Measurements from ENCODE around the gene NCOR2. TPM values are rescaled to one million over a fixed set of nuclear protein-coding genes. Genes with fewer than 3 reads are reported as not detected.

NCOR2 gene
- 100 to 1,000 TPM; 201 to 248 TPM for total RNA-seq
- polyA plus RNA-seq, result 10 to 100 TPM; 39.1 to 48.2 TPM
- long read RNA-seq, donor 1, partial matches to known transcripts, result 46 of 99 reads
- long read RNA-seq, donor 1, other reads (novel, unspliced or antisense), result 51 of 99 reads
- long read RNA-seq, donor 2, partial matches to known transcripts, result 67 of 126 reads
- long read RNA-seq, donor 2, other reads (novel, unspliced or antisense), result 57 of 126 reads

DNA sequence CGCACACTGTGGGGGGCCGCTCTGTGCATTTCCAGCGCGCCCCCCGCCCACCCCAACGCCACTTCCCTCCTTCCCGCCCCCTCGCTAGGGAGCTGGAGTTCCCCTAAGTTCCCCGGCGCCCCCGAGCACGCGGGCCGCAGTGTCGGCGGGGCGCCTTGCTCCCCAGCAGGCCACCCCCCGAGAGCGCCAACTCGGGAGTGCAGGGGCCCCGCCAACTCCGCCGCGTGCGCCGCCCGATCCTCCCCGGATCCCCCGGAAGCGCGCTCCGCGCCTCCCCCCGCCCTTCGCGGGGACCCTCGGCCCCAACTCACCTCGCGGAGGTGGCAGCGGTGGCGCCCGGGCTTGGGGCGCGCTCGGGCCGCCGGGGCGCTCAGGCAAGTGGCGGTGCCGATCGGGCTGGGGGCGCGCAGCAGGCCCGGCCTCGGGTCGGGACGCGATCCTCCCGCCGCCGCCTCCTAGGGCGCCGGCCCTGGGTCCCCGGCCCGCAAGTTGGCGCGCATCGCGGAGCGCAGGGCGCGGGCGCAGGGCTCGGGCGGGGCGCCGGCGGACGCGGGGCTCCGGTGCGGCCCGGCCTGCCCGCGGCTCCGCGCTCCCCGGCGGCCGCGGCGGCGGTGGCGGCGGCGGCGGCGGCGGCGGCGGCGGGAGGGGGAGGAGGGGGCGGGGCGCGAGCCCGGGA is at the start of gene NCOR2:
NCOR2 (minus strand) TSS at position 616 of the 676 bp plus-strand sequence. CDS start 72,361 bp downstream, outside the sequence.
- WGBS, 2 donors, result 1% methylated on average over 54 to 101 of the region's 106 CpGs
- peak; percentile 4 for ATAC-seq (ENCODE audit: low FRiP score)
- peak within 1 kb of the TSS; percentile 73 to 83 for H3K4me3 ChIP-seq (ENCODE audit: low read length in 2 of 2)
- no peaks in the 10 kb centered on the region for H3K4me1 ChIP-seq (ENCODE audit: control insufficient read depth in 1 of 2, insufficient read depth in 2 of 2, low read length in 2 of 2)
- H3K36me3 ChIP-seq (ENCODE audit: control insufficient read depth in 1 of 2, insufficient read depth in 2 of 2, low read length in 1 of 2), result no peaks in the 10 kb centered on the region
- no peaks in the 10 kb centered on the region for H3K9me3 ChIP-seq (ENCODE audit: control insufficient read depth, low read length)
- no peaks in the 10 kb centered on the region for H3K27me3 ChIP-seq (ENCODE audit: control insufficient read depth in 1 of 2, insufficient read depth in 2 of 2, low read length in 1 of 2)
- intact Hi-C loops (cut with DNase I), result loop anchor here (1.0 to 5.0 kb wide), 8 partner anchors 45 to 200 kb away; no protein-coding TSS in a partner anchor
- DNase-seq, result no peak
- H3K27ac ChIP-seq (ENCODE audit: low read depth in 1 of 2, low read length in 2 of 2), result peak within 1 kb of the TSS; percentile 36 to 75

- no peaks in the 10 kb centered on the region for H3K9me3 ChIP-seq (ENCODE audit: control insufficient read depth, low read length)
- 90 to 91% methylated on average over 20 of the region's 20 CpGs for WGBS, 2 donors
- ATAC-seq (ENCODE audit: low FRiP score) (no peak), DNase-seq (no peak)
- intact Hi-C loops (cut with DNase I), result no loop called here
- no peaks in the 10 kb centered on the region for H3K27me3 ChIP-seq (ENCODE audit: control insufficient read depth in 1 of 2, insufficient read depth in 2 of 2, low read length in 1 of 2)
- no peaks in the 10 kb centered on the region for H3K4me1 ChIP-seq (ENCODE audit: control insufficient read depth in 1 of 2, insufficient read depth in 2 of 2, low read length in 2 of 2)
- H3K27ac ChIP-seq (ENCODE audit: low read depth in 1 of 2, low read length in 2 of 2), result no peak overlapping the region
- no peaks in the 10 kb centered on the region for H3K36me3 ChIP-seq (ENCODE audit: control insufficient read depth in 1 of 2, insufficient read depth in 2 of 2, low read length in 1 of 2)
- H3K4me3 ChIP-seq (ENCODE audit: low read length in 2 of 2), result no peak overlapping the region
Observed at GRCh38 chr12:124616394-124617221, 49.2 kb upstream of the NCOR2 start.

- H3K36me3 ChIP-seq (ENCODE audit: control insufficient read depth in 1 of 2, insufficient read depth in 2 of 2, low read length in 1 of 2), result no peaks in the 10 kb centered on the region
- intact Hi-C loops (cut with DNase I), result loop anchor here in 1 of 2 donors (5.0 kb wide), 1 partner anchor 42 kb away; no protein-coding TSS in a partner anchor
- no peak overlapping the region for H3K4me3 ChIP-seq (ENCODE audit: low read length in 2 of 2)
- 94 to 96% methylated on average over 6 of the region's 6 CpGs for WGBS, 2 donors
- DNase-seq, result no peak
- no peak for ATAC-seq (ENCODE audit: low FRiP score)
- no peaks in the 10 kb centered on the region for H3K27me3 ChIP-seq (ENCODE audit: control insufficient read depth in 1 of 2, insufficient read depth in 2 of 2, low read length in 1 of 2)
- H3K4me1 ChIP-seq (ENCODE audit: control insufficient read depth in 1 of 2, insufficient read depth in 2 of 2, low read length in 2 of 2), result no peaks in the 10 kb centered on the region
- H3K9me3 ChIP-seq (ENCODE audit: control insufficient read depth, low read length), result no peaks in the 10 kb centered on the region
- H3K27ac ChIP-seq (ENCODE audit: low read depth in 1 of 2, low read length in 2 of 2), result no peak overlapping the region
Observed at GRCh38 chr12:124614512-124615292, 47.3 kb upstream of the NCOR2 start.

GRCh38 chr12:124613151-124613585 is 45.8 kb upstream of the NCOR2 start:
- H3K36me3 ChIP-seq (ENCODE audit: control insufficient read depth in 1 of 2, insufficient read depth in 2 of 2, low read length in 1 of 2), result no peaks in the 10 kb centered on the region
- 68 to 81% methylated on average over 3 of the region's 3 CpGs for WGBS, 2 donors
- no peak overlapping the region for H3K27ac ChIP-seq (ENCODE audit: low read depth in 1 of 2, low read length in 2 of 2)
- no peak for ATAC-seq (ENCODE audit: low FRiP score)
- H3K4me3 ChIP-seq (ENCODE audit: low read length in 2 of 2), result no peak overlapping the region
- H3K9me3 ChIP-seq (ENCODE audit: control insufficient read depth, low read length), result no peaks in the 10 kb centered on the region
- H3K4me1 ChIP-seq (ENCODE audit: control insufficient read depth in 1 of 2, insufficient read depth in 2 of 2, low read length in 2 of 2), result no peaks in the 10 kb centered on the region
- no peaks in the 10 kb centered on the region for H3K27me3 ChIP-seq (ENCODE audit: control insufficient read depth in 1 of 2, insufficient read depth in 2 of 2, low read length in 1 of 2)
- peak in 1 of 2 donors; percentile 18 for DNase-seq
- intact Hi-C loops (cut with DNase I), result loop anchor here in 1 of 2 donors (5.0 kb wide), 1 partner anchor 41 kb away; no protein-coding TSS in a partner anchor

DNA sequence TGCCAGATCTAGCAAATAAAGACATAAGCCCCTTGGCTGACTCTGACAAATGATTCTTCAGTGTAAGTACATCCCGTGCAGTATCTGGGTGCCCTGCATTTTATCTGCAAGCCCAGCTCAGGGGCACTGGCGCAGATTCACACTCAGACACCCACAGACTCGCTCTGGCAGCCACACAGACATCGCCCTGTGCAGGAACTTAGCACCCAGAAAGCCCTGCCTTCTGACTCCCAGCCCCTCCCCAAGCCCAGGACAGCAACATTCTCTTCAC is 44.9 kb upstream of the NCOR2 start:
- H3K36me3 ChIP-seq (ENCODE audit: control insufficient read depth in 1 of 2, insufficient read depth in 2 of 2, low read length in 1 of 2), result no peaks in the 10 kb centered on the region
- no peaks in the 10 kb centered on the region for H3K27me3 ChIP-seq (ENCODE audit: control insufficient read depth in 1 of 2, insufficient read depth in 2 of 2, low read length in 1 of 2)
- no peaks in the 10 kb centered on the region for H3K9me3 ChIP-seq (ENCODE audit: control insufficient read depth, low read length)
- H3K27ac ChIP-seq (ENCODE audit: low read depth in 1 of 2, low read length in 2 of 2), result no peak overlapping the region
- DNase-seq (no peak), ATAC-seq (ENCODE audit: low FRiP score) (no peak)
- intact Hi-C loops (cut with DNase I), result loop anchor here in 1 of 2 donors (5.0 kb wide), 1 partner anchor 40 kb away; no protein-coding TSS in a partner anchor
- no peaks in the 10 kb centered on the region for H3K4me1 ChIP-seq (ENCODE audit: control insufficient read depth in 1 of 2, insufficient read depth in 2 of 2, low read length in 2 of 2)
- H3K4me3 ChIP-seq (ENCODE audit: low read length in 2 of 2), result no peak overlapping the region
- WGBS, 2 donors, result 94 to 96% methylated on average over 4 of the region's 4 CpGs

DNA sequence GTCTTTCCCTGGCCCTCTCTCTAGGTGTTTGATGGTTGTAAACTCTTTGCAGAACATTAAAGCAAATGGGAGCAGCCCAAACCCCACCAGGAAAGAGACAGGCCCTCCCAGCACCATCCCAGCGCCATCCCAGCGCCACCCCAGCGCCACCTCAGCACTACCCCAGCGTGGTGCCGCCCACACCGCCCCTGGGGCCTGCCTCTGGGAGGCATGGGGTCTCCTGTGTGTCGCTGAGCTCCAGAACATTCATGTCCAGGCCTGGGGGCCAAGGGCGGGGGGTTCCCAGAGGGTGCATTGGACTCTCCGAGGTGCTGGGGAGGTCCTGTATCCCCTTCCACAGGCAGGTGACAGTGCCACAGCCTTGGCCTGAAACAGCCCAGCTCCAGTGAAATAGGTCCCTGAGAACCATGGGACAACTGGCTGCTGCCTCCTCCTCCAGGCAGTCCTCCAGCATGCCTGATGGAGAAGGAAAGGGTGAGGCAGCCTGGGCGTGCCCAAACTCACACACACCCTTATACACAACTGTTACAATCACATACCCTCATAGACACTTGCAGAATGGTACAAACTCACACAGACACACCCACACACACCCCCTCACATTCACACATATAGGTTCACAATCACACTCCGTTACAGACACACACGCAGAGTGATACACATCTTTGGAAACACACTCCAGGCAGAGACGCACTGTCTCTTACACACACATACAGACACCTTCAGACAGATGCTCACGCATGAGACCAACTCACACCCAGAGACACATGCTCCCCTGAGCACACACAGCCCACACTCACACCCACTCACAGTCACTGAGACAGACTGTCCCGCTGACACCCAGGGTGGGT is 44.4 kb upstream of the NCOR2 start:
- ATAC-seq (ENCODE audit: low FRiP score) (no peak), DNase-seq (no peak)
- no peak overlapping the region for H3K4me3 ChIP-seq (ENCODE audit: low read length in 2 of 2)
- WGBS, 2 donors, result 89 to 95% methylated on average over 15 of the region's 15 CpGs
- H3K27ac ChIP-seq (ENCODE audit: low read depth in 1 of 2, low read length in 2 of 2), result no peak overlapping the region
- H3K9me3 ChIP-seq (ENCODE audit: control insufficient read depth, low read length), result no peaks in the 10 kb centered on the region
- no peaks in the 10 kb centered on the region for H3K36me3 ChIP-seq (ENCODE audit: control insufficient read depth in 1 of 2, insufficient read depth in 2 of 2, low read length in 1 of 2)
- H3K4me1 ChIP-seq (ENCODE audit: control insufficient read depth in 1 of 2, insufficient read depth in 2 of 2, low read length in 2 of 2), result no peaks in the 10 kb centered on the region
- no peaks in the 10 kb centered on the region for H3K27me3 ChIP-seq (ENCODE audit: control insufficient read depth in 1 of 2, insufficient read depth in 2 of 2, low read length in 1 of 2)
- intact Hi-C loops (cut with DNase I), result loop anchor here in 1 of 2 donors (5.0 kb wide), 1 partner anchor 39 kb away; no protein-coding TSS in a partner anchor

GRCh38 chr12:124610629-124611558 is 43.5 kb upstream of the NCOR2 start:
- no peaks in the 10 kb centered on the region for H3K9me3 ChIP-seq (ENCODE audit: control insufficient read depth, low read length)
- no peak for ATAC-seq (ENCODE audit: low FRiP score)
- intact Hi-C loops (cut with DNase I), result loop anchor here in 1 of 2 donors (5.0 kb wide), 1 partner anchor 39 kb away; no protein-coding TSS in a partner anchor

More at GRCh38 chr12:124610629-124611558, 43.5 kb upstream of the NCOR2 start:
- Histone ChIP-seq H3K4me1 (ENCODE audit: control insufficient read depth in 1 of 2, insufficient read depth in 2 of 2, low read length in 2 of 2) (no peaks in the 10 kb centered on the region), H3K4me3 (ENCODE audit: low read length in 2 of 2) (no peak overlapping the region), H3K27ac (ENCODE audit: low read depth in 1 of 2, low read length in 2 of 2) (no peak overlapping the region), H3K36me3 (ENCODE audit: control insufficient read depth in 1 of 2, insufficient read depth in 2 of 2, low read length in 1 of 2) (no peaks in the 10 kb centered on the region), H3K27me3 (ENCODE audit: control insufficient read depth in 1 of 2, insufficient read depth in 2 of 2, low read length in 1 of 2) (no peaks in the 10 kb centered on the region)
- 83 to 87% methylated on average over 23 of the region's 23 CpGs for WGBS, 2 donors
- DNase-seq, result no peak

All from aorta (tissue), 5 donors.